Medulla oblongata (tissue), 1 donor: Measurements from ENCODE around the gene OR13C3.
"Not testable (repeated sequence)": the region's sequence is repeated elsewhere in the genome, so short reads cannot be mapped to it uniquely, and the experiment has no call there.

Experiments
- DNase-seq: peaks from one replicate; pipeline ENCODE4 v3.0.0-alpha.2; 2015; ENCODE audit errors: extremely low spot score

OR13C3 gene

GRCh38 chr9:104536756-104537155 is at the start of gene OR13C3:
Gene OR13C3, minus strand, starts transcription at chr9:104536856. Its CDS starts 133 bp downstream, at chr9:104536723.
- DNase-seq: no peak

- no peak for DNase-seq
Measured at GRCh38 chr9:104580562-104580961, 43.9 kb upstream of the OR13C3 start.

- DNase-seq: no peak
Measured at GRCh38 chr9:104577263-104577662, 40.6 kb upstream of the OR13C3 start.

GRCh38 chr9:104575456-104575855 is 38.8 kb upstream of the OR13C3 start:
- DNase-seq: no peak

- DNase-seq: no peak
Measured at GRCh38 chr9:104572612-104573011, 36.0 kb upstream of the OR13C3 start.

GRCh38 chr9:104568868-104569267 is 32.2 kb upstream of the OR13C3 start, which contains the start of gene OR13C8:
Gene OR13C8, plus strand, starts transcription at chr9:104569168. Its CDS starts 0 bp downstream, at chr9:104569168.
- no peak for DNase-seq

- no peak for DNase-seq
Measured at GRCh38 chr9:104564358-104564757, 27.7 kb upstream of the OR13C3 start.

GRCh38 chr9:104556830-104557634 is 20.4 kb upstream of the OR13C3 start:
- DNase-seq: no peak

GRCh38 chr9:104555521-104555920 is 18.9 kb upstream of the OR13C3 start:
- DNase-seq: no peak

GRCh38 chr9:104553261-104553660 is 16.6 kb upstream of the OR13C3 start:
- DNase-seq: no peak

GRCh38 chr9:104544644-104545043 is 8.0 kb upstream of the OR13C3 start:
- DNase-seq: no peak

GRCh38 chr9:104539275-104539674 is 2.6 kb upstream of the OR13C3 start:
- DNase-seq: no peak

GRCh38 chr9:104527109-104527508 is 9.5 kb downstream of the OR13C3 start, which contains the start of gene OR13C4:
Gene OR13C4, minus strand, starts transcription at chr9:104527209. Its CDS starts 0 bp downstream, at chr9:104527209.
- no peak for DNase-seq

GRCh38 chr9:104520241-104520640 is 16.4 kb downstream of the OR13C3 start:
- DNase-seq: not testable (repeated sequence)

GRCh38 chr9:104514901-104515300 is 21.8 kb downstream of the OR13C3 start:
- no peak for DNase-seq

GRCh38 chr9:104506565-104506964 is 30.1 kb downstream of the OR13C3 start:
- no peak for DNase-seq

- DNase-seq: no peak
Measured at GRCh38 chr9:104503963-104504362, 32.7 kb downstream of the OR13C3 start, which contains the start of gene OR13F1. Gene OR13F1, plus strand, starts transcription at chr9:104504263. Its CDS starts 0 bp downstream, at chr9:104504263.

GRCh38 chr9:104503440-104503839 is 33.2 kb downstream of the OR13C3 start:
- no peak for DNase-seq

- no peak for DNase-seq
Measured at GRCh38 chr9:104494808-104495207, 41.8 kb downstream of the OR13C3 start.
